Lung (tissue), 12 donors: ENCODE results near the gene SYTL3. TPM values are rescaled to one million over a fixed set of nuclear protein-coding genes. Genes with fewer than 3 reads are reported as not detected.

Source experiments
- ATAC-seq: fragments of 200-7000 bp; cut with Tn5 transposase; one replicate; pipeline ENCODE4 v1.9.1; 2020; ENCODE audit warnings: moderate number of reproducible peaks; ENCODE audit not compliant: insufficient read depth, low FRiP score
- DNase-seq, 3 donors: peaks; one replicate each; pipeline ENCODE4 v3.0.0-alpha.2; 2013 to 2017
- H3K27ac ChIP-seq, 2 donors: one replicate each; pipeline ENCODE4 v1.5.1; 2013; ENCODE audit warnings: mild to moderate bottlenecking in 2 of 2, moderate library complexity in 2 of 2, control low read depth in 1 of 2, inconsistent platforms in 1 of 2, low read depth in 1 of 2, low read length in 1 of 2
- H3K27me3 ChIP-seq, 3 donors: one replicate each; pipeline ENCODE4 v1.5.1; 2013; ENCODE audit warnings: low read length in 2 of 3; ENCODE audit not compliant: control insufficient read depth in 3 of 3, insufficient read depth in 3 of 3
- H3K36me3 ChIP-seq, 4 donors: one replicate each; pipeline ENCODE4 v1.5.1; 2013; ENCODE audit warnings: low read length in 4 of 4, mild to moderate bottlenecking in 1 of 4, moderate library complexity in 1 of 4; ENCODE audit not compliant: control insufficient read depth in 4 of 4, insufficient read depth in 4 of 4
- H3K4me1 ChIP-seq, 5 donors: one replicate each; pipeline ENCODE4 v1.5.1; 2013; ENCODE audit warnings: low read length in 5 of 5, mild to moderate bottlenecking in 2 of 5, moderate library complexity in 1 of 5; ENCODE audit not compliant: control insufficient read depth in 5 of 5, insufficient read depth in 5 of 5
- H3K4me3 ChIP-seq: one replicate; pipeline ENCODE4 v1.5.1; 2013; ENCODE audit warnings: mild to moderate bottlenecking, control low read depth, moderate library complexity
- H3K9ac ChIP-seq, 2 donors: one replicate each; pipeline ENCODE4 v1.5.1; 2013; ENCODE audit warnings: low read length in 2 of 2, control low read depth in 1 of 2; ENCODE audit not compliant: insufficient read depth in 1 of 2
- H3K9me3 ChIP-seq, 4 donors: one replicate each; pipeline ENCODE4 v1.5.1; 2013; ENCODE audit warnings: low read length in 3 of 4, mild to moderate bottlenecking in 1 of 4, moderate library complexity in 1 of 4; ENCODE audit not compliant: control insufficient read depth in 4 of 4, insufficient read depth in 3 of 4
- CTCF ChIP-seq: IDR thresholded peaks from 2 replicates; pipeline ENCODE4 v1.5.1; 2012; ENCODE audit warnings: mild to moderate bottlenecking; ENCODE audit errors: control extremely low read depth, extremely low read depth
- WGBS, 2 donors: extraction: QIAGEN DNeasy Blood & Tissue Kit; methylation state at CpG; one replicate each; pipeline ENCODE4 v1.1.7; 2013; 5-methylcytosine and 5-hydroxymethylcytosine counted together
- polyA plus RNA-seq, 2 donors: library from polyadenylated mRNA; stranded (reverse); fragments of 200-250 nt; gene quantifications; one replicate each; pipeline ENCODE4 v1.2.1, GENCODE V29; 2013
- total RNA-seq, 2 donors: library from RNA; depleted of rRNA in 1 of 2; stranded (reverse); fragments of >200 nt in 1 of 2; gene quantifications; one replicate each; pipeline ENCODE4 v1.2.1, GENCODE V29; 2014 to 2021
- donor health status: control.
- donor health status: control.
- donor health status: Bipolar disorder and iron deficiency.
- donor health status: healthy.
- donor health status: DM: yes; HTN: yes; CAD: no.

SYTL3 gene
- total and polyA plus RNA-seq, 4 donors, result 6.5 to 20.0 (median 15.6) TPM

- no peak overlapping the region for H3K4me3 ChIP-seq
- no peaks in the 10 kb centered on the region for H3K9me3 ChIP-seq
- no peak overlapping the region for H3K27ac ChIP-seq
- DNase-seq (no peak), ATAC-seq (no peak)
- H3K36me3 ChIP-seq, result peaks cover 38 to 75% (median 57%) of the 10 kb centered on the region in 4 donors
- H3K4me1 ChIP-seq, result no peaks in the 10 kb centered on the region
- H3K9ac ChIP-seq, result no peak overlapping the region
- no peaks in the 10 kb centered on the region for H3K27me3 ChIP-seq
- no peak for TF ChIP-seq CTCF
- WGBS, 2 donors, result 91 to 94% methylated on average over 13 of the region's 13 CpGs
Measured at GRCh38 chr6:158769234-158769770, 119.4 kb downstream of the SYTL3 start.

- 93% methylated on average over 18 of the region's 18 CpGs for WGBS, 2 donors
- no peak for DNase-seq
- no peak for ATAC-seq
Measured at GRCh38 chr6:158769771-158770432, 120.0 kb downstream of the SYTL3 start.

GRCh38 chr6:158770533-158771330, 120.9 kb downstream of the SYTL3 start:
- Histone ChIP-seq H3K27me3 (no peaks in the 10 kb centered on the region), H3K9ac (no peak overlapping the region), H3K4me1 (no peaks in the 10 kb centered on the region), H3K36me3 (peaks cover 40 to 72% (median 59%) of the 10 kb centered on the region in 4 donors), H3K4me3 (no peak overlapping the region), H3K9me3 (no peaks in the 10 kb centered on the region), H3K27ac (no peak overlapping the region)
- WGBS, 2 donors, result 76 to 90% methylated on average over 21 of the region's 21 CpGs
- TF ChIP-seq CTCF, result no peak
- DNase-seq, result no peak
- ATAC-seq, result no peak

More at GRCh38 chr6:158769771-158770432, 120.0 kb downstream of the SYTL3 start:
- TF ChIP-seq CTCF, result no peak
- Histone ChIP-seq H3K36me3 (peaks cover 38 to 73% (median 60%) of the 10 kb centered on the region in 4 donors), H3K27me3 (no peaks in the 10 kb centered on the region), H3K9me3 (no peaks in the 10 kb centered on the region), H3K4me1 (no peaks in the 10 kb centered on the region), H3K4me3 (no peak overlapping the region), H3K27ac (no peak overlapping the region), H3K9ac (no peak overlapping the region)
